Activated effector memory CD4-positive, alpha-beta T cell treated with anti-CD3 and anti-CD28 coated beads, Interleukin-2, amount 50 U/mL, for 16 hours (primary cell): Measurements from ENCODE around the gene ALPG.
A peak's percentile ranks its signal among the peaks of the same experiment; 100 is the strongest.
"Not testable (repeated sequence)": the region's sequence is repeated elsewhere in the genome, so short reads cannot be mapped to it uniquely, and the experiment has no call there.

Source experiments
- DNase-seq: peaks from one replicate; pipeline ENCODE4 v3.0.0-alpha.2; 2020

Gene ALPG

DNA sequence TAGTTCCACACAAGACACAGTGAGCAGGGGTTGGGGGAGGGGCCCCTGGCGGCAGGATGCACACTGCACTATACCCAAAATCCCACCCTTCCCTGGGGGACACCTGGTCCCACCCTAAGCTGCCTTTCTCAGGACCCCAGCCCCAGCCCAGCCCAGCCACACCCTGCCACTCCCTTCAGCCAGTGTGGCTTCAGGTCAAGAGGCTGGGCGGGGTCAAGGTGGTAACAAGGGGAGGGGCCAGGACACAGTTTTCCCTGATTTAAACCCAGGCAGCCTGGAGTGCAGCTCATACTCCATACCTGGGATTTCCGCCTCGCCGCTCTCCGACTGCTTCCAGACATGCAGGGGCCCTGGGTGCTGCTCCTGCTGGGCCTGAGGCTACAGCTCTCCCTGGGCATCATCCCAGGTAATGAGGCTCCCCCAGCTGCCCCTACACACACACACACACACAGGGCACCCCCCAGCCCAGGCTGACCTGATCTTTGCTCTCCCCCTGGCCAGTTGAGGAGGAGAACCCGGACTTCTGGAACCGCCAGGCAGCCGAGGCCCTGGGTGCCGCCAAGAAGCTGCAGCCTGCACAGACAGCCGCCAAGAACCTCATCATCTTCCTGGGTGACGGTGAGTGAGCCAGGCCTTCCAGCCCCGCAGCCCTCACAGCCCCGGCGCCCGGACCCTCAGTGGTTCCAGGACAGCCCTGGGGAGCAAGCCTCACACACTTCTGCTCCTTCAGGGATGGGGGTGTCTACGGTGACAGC lies at the start of gene ALPG:
ALPG (plus strand) TSS at position 289 of the 755 bp plus-strand sequence; CDS start at position 340, 51 bp downstream.
- no peak for DNase-seq

DNA sequence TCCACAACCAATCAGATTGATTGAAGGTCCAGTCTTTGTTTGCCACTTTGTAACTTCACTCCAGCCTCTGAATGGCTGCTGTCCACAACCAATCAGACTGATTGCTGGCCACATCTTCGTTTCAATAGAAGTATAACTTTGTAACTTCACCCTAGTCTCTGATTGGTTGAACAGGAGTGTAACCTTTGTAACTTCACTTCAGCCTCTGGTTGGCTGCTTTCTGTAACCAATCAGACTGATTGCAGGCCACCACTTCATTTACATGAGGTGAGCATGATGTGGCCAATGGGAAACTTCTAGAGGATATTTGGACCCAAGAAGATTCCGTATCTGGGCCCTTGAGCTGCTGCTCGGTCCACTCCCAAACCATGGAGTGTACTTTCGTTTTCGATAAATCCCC lies 45.0 kb upstream of the ALPG start:
- no peak for DNase-seq

DNA sequence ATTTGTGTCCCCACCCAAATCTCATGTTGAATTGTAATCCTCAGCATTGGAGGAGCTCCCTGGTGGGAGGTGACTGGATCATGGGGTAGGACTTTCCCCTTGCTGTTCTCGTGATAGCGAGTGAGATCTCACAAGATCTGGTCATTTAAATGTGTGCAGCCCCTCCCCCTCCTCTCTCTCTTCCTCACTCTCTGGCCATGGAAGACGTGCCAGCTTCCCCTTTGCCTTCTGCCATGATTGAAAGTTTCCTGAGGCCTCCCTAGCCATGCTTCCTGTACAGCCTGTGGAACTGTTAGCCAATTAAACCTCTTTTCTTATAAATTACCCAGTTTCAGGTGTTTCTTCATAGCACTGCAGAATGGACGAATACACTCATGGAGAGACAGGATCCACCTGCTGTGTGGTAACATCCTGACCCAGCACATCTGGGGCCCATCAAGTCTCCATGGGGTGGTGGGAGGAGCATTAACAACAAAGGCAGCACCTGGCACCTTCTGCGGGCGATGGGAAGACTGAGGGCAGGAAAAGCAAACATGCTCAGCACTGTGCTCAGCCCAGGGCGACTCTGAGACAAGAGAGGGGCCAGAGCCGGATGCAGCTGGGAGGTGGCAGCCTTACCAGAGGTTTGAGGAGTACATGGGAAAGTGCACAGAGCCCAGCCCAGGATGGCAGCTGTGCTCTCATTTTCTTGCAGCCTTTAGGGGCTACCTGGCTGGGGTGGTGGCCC lies 44.3 kb upstream of the ALPG start:
- no peak for DNase-seq

DNA sequence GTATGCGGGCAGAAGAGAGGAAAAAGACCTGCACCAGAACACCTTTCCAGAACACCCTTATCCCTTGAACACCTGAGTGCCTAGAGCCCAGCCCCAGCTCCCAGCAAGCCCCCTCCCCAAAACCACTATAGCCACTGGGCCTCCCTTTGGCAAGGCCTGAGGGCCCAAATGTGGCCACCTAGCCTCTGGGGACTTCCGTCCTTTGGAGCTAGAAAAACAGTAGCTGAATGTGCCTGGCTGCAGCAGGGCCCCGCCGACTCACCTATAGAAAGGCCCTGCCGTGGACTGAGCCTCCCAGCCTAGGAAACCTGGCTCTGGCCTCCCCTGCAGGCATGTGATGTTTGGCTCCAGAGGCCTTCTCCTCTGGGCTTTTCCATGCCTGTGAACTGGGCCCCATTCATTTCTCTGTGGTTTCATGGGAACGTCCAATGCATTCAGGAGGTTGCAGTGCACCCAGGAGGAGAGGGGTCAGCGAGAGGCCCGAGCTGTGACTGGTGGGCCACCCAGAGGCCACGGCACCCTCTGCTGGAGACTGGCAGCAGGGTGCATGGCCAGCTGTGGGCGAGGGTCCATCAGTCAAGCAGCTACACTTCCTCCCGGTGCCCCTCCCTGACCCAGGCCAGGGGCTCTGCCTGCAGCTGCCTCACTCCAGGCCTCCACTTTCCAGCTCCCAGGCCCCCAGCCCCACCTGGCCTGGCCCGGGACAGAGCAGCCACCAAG lies 43.4 kb upstream of the ALPG start:
- not testable (repeated sequence) for DNase-seq

DNA sequence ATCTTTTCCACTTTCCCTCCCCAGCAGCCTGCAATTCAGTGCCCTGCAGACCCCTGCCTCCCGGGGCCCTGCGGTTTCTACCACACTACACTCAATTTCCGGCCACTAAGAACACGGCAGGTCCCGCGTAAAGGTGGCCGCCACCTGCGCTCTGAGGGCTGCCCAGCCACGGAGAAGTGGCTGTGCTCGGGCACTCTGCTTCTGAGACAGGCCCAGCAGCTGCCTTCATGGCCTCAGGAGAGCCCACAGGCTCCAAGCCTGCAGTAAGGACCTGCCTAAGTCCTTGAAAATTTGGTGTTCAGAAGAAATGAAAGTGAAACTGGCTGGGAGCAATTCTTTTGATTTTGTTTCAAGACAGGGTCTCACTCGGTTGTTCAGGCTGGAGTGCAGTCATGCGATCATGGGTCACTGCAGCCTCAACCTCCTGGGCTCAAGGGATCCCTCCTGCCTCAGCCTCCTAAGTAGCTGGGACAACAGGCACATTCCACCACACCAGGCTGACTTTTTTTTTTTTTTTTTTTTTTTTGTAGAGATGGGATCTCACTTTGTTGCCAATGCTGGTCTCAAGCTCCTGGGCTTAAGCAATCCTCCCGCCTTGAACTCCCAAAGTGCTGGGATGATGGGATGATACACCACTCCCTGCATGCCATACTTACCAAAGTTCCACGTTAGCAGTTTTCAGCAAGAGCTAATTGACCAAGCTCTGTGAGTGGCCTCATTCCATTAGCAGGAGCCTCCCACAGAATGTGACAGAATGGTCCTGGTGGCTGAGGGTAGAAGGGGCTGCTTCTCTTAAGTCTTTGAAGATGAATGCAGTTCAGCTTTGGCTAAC lies 42.6 kb upstream of the ALPG start:
- no peak for DNase-seq

DNA sequence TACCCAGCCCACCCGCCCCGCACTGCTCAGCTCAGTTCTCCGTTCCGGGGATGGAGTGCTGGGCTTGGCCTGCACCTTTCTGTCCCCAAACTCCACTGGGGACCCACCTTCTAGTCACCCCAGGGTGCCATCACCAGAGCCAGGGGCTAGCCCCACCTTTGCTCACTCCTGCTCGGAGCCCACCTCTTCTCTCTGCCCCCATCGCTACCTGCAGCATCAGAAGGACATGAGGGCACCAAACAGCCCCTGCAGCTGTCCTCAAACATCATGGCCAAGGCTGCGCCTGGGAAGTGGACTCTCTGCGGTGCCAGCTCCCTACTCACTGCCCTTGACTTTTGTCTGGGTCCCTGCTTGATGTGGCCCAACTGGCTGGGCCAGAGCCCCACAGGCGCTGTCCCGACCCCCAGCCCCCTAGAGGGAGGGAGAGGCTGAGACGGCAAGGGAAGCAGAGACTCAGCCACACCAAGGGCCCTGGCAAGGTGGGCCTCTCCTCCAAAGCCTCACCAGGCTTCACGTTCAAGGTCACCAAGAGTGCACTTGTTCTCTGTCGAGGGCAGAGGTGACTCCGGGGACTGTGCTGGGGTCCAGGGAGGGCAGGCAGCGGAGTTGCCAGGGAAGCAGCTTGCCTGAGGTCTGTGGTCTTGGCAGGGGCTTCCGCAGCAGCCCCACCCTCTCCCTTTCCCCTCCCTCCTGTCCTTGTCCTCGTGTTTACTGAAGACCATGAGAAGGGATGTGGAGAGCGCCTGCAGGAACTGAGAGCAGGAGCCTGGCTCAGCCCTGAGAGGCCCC lies 41.6 kb upstream of the ALPG start:
- not testable (repeated sequence) for DNase-seq

DNA sequence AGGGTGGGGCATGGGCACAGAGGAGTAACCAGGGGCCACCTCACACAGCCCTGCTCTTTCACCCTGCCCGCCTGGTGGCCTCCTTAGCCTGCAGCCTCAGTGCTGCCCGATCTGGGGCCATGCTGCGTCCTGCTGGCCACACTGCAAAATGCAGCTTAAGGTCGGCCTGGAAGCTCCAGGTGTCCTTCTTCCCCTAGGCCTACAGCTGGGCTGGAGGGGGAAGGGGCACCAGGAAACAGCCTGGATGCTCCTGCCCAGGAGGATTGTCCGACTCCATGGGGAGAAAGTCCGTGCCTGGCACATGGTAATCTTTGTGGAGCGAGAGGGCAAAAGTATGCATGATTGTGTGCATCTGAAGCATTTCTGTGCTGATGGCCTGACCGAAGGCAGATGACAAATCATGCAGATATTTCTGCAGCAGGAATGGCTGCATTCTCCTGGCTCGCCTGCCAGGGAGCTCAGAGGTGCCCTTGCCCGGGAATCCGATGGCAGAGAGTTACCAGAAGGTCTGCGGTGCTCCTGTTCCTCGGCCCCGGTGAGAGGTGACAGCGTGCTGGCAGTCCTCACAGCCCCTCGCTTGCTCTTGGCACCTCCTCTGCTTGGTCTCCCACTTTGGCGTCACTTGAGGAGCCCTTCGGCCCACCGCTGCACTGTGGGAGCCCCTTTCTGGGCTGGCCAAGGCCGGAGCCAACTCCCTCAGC lies 40.9 kb upstream of the ALPG start:
- no peak for DNase-seq

DNA sequence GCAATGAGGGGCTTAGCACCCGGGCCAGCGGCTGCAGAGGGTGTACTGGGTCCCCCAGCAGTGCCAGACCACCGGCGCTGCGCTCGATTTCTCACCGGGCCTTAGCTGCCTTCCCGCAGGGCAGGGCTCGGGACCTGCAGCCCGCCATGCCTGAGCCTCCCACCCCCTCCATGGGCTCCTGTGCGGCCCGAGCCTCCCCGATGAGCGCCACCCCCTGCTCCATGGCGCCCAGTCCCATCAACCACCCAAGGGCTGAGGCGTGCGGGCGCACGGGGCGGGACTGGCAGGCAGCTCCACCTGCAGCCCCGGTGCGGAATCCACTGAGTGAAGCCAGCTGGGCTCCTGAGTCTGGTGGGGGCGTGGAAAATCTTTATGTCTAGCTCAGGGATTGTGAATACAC lies 40.2 kb upstream of the ALPG start:
- not testable (repeated sequence) for DNase-seq

DNA sequence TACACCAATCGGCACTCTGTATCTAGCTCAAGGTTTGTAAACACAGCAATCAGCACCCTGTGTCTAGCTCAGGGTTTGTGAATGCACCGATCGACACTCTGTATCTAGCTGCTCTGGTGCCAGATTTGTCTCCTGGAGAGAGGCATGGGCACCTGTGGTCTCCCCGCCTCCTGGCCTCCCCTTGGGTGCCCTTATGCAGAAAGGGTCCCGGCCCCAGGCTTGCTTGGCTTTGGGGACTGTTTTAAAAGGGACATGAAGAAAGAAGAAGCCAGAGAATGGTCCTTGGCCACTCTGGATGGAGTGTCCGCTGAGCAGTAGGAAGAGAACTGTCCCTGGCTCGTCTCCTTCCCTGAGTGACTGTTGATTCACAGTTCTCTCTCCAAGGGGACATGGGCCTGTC lies 39.6 kb upstream of the ALPG start:
- no peak for DNase-seq

DNA sequence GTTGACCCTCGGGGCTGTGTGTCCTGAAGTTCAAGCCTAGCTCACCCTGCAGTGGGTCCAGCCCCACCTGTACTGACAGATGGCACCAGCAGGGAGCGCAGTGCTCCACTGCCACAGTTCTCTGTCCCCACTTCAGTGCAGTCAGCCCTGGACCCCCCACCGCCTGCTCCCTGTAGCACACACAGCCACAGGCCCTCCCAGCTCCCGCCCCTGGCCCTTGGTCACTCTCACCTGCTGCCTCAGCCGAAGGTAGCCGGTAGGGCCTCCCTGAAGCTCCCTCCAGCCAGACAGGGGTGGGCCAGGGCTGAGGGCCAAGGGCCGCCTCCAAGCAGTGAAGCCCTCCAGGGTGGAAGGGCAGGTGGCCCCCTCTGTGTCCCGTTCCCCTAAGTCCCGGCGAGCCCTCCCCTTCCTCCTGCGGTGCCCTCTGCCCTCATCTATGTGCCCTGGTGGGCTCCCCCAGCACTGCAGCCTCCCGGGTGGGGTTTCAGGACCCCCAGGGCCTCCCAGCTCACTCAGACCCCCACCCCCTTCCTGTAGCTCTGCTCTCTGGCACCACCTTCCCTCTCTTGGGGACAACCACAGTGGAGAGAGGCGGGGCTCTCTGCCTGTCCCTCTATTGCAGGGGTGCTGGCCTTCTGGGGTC lies 38.9 kb upstream of the ALPG start:
- DNase-seq: no peak

DNA sequence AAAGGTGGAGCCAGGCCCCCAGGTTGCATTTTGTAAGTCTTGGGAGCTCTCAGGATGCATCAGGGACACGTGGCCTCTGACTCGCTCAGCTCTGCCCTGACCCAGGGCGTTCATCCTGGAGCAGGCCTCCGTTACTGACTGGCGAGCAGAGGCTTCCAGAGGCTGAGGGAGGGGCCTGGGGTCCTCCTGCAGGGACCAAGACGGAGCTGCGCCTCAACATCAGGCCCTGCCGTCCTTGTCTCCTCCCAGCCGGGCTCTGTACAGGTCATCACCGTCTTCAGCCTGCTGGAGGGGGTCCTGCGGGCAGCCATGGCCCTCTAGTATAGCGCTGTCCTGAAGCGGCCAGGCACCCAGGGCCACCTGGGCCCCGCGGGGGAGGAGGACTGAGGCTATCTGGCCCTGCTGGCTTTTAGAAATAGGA lies 38.3 kb upstream of the ALPG start:
- no peak for DNase-seq

DNA sequence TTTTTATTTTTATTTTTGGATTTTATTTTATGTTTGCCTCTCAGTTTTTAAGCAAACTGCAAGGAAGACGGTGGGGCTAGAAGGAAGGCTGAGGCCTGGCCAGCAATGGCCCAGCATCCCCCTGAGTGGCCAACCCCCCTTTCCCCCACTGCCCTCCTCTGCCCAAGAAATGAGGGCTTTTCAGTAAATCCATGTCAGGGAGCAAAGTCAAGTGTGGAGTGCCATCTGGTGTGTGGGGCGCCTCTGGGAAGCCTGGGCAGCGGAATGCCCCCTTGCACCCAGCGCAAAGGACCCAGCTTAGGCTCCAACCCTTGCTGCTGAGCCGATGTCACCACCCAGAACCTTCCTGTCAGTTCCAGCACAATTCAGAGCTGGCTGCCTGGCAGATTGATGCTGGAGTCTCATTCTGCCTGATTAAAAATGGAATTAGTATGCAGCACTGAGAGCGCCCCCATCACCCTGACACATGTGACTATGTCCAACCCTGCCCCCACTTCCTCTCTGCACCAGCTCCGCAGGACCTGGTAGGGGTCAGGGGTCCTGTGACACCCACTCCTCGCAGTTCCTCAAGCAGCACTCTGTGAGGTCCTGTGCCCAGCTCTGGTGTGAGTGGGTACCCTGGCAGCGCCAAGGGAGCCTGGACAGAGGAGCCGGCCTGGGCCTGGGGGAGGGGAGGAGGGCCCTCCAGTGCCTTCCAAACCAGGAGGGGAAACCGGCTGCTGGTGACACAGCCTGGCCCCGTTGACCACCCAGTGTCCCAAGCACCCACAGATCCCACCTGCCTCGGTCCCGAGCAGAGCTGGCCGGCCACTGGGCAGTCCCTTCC lies 37.3 kb upstream of the ALPG start:
- DNase-seq: no peak

DNA sequence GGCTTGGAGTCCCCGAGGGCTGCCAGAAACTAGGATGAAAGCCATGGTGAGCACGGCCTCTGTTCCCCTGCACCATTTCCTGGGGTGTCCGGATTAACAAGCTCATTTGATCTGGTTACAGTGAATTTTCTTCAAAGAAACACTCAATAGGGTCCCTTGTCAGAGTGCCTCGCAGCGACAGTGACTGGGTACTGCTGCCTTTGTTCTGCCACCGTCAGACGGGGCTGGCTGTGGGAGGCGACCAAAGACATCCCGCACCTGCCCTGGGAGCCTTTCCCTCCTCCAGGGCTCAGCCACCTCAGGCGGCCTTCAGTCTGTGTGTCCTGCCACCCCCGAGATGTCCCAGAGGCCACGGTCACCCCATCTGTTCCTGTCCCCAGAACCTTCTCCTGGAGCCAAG lies 36.6 kb upstream of the ALPG start:
- not testable (repeated sequence) for DNase-seq

DNA sequence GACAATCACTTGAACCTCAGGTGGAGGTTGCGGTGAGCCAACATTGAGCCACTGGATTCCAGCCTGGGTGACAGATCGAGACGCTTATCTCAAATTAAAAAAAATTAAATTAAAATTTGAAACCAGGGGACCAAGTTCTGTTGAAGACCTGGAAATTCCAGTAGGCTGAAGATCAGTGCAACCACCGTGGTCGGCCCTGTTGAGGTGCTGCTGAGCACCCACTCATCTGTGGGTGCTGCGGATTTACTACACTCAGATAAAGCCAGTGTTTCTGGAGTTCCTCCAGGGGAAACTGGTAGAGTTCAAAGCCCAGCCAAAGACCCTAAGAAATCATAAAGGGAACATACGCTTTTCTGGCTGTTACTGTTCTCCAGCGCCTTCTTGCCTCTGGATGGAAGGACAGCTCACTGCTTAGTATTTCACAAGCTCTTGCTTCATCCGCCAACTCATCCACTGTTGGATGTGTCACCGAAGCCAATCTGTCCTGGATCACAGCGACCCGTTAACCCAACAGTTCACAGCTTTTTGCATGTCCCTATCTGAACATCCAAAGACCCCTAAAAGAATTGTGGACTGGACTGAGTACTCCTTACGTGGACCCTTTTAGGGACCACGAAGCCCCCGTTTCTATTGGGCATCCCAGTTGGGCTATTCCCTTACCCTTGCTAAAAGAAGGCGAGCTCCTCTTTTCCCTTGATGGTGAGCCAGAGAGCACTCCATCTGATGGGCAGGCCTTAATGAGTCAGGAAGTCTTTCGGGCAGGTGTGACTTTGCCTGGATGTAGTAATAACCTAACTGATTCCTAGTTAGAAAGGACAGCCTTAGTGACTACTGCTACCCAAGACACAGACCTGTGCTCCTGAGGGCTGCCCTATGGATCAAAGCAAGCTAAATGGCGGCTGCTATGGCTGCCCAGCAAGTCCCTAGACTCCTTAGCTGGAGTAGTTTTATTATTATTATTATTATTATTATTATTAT lies 34.1 kb upstream of the ALPG start:
- no peak for DNase-seq

DNA sequence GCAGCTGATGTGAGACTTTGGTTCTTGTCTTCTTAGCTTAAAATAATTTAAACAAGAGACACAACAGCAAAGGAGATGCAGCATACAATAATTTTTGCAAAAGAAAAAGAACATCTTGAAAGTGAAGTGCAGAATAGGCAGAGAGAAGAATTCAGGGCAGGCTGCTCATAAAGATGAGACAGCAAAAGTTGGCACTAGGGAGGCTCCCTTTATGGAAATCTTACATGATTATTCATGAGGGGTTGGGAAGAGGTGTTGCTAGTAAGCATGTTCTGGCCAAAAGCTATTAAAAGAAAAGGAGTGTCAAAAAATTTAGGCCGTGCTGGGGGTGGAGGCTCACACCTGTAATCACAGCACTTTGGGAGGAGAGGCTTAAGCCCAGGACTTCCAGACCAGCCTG lies 32.3 kb upstream of the ALPG start:
- DNase-seq: no peak

DNA sequence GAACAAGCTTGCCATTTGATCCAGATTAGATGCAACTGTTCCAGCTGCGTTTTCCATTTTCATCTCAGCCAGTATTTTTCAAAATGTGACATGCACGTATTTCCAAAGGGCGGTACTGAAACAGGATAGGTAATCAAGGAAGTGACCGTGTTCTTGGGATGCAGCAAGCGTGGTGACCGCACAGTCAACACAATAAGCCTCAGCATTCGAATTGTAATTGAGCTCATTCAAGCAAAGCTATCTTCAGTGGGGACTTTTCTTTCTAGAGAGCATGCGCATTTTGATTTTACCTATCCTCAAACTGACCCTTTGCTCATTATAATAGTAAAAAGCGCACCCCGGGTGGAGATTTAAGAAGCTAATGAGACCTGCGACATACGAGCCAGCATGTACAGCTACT lies 31.5 kb upstream of the ALPG start:
- no peak for DNase-seq

DNA sequence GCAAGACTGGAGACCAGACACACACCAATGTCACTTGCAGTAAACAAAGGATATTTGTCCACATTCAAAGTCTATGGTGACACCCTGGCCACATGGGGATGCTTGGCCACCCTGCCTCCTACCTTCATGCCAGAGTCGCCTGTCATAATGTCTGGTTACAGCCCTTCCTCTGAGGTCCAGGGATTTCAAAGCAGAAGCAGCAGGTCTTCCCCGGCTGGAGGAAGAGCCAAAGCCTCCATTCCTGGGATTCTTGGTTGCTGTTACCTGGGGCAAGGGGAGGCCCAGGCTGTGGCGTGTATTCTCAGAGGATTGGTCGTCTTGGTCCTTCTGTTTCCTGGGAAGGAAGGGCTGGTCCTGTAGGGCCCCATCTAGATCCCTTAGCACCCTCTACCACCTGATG lies 30.4 kb upstream of the ALPG start:
- no peak for DNase-seq

DNA sequence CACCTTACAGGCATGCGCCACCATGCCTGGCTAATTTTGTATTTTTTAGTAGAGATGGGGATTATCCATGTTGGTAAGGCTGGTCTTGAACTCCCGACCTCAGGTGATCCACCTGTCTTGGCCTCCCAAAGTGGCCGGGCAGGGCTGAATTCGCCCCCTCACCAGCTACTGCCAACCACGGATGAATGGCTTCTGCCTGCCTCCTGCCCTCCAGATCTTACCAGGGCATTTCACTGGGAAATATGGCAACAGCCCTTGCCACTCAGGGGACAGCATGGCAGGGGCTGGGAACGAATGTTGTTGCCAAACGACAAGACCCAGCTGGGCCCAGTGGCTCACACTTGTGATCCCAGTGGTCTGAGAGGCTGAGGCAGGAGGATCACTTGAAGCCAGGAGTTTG lies 29.9 kb upstream of the ALPG start:
- DNase-seq: no peak

DNA sequence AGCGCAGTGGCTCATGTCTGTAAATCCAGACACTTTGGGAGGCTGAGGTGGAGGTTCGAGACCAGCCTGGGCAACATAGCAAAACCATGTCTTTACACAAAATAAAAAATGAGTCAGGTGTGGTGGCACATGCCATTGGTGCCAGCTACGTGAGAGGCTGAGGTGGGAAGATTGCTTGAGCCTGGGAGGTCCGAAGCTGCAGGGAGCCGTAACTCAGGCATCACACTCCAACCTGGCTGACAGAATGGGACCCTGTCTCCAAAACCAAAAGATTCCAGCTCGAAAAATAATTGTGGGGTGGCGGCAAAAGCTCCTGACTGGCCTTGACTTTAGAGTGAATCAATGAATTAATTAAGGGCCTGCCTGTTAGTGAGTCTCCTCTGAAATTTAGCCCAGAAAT lies 29.3 kb upstream of the ALPG start:
- peak; percentile 60 for DNase-seq
